GM21528 (cell line): ENCODE measurements around the gene AGMO.

Experiments used
- ATAC-seq: cut with Tn5 transposase; IDR thresholded peaks from one replicate; pipeline ENCODE4 v1.9.1; 2021; ENCODE audit warnings: mild to moderate bottlenecking, moderate library complexity; ENCODE audit not compliant: unreplicated experiment, low FRiP score

Gene AGMO

DNA sequence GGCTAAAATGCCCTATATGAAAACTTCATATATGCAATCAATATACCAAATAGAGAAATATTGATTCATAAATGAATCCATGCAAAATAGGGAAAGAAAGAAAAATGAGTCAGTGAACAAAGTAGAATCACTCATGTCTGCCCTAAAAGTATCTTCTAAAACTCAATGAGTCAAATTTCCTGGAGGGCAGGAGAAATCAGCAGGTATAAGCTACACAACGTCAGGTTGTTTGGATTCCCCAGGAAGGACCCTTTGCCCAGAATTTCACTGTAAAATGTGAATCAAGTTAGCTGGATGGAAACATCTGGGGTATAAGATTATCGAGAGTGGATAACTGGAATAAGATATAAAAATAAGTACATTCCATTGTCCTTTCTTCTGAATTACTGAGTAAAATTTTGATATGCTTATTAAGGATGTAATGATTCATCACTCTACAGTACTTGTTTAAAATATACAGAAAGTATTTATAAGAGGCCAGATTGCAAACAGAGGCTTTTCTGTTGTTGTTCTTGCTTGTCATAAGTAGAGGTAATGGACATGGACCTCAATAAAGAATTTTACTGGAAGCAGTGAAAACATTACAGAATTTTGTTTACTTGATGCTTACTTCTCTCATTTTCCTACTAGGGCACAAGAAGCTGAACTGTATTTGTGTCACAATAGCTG lies 99.0 kb downstream of the AGMO start:
- ATAC-seq, result no peak

DNA sequence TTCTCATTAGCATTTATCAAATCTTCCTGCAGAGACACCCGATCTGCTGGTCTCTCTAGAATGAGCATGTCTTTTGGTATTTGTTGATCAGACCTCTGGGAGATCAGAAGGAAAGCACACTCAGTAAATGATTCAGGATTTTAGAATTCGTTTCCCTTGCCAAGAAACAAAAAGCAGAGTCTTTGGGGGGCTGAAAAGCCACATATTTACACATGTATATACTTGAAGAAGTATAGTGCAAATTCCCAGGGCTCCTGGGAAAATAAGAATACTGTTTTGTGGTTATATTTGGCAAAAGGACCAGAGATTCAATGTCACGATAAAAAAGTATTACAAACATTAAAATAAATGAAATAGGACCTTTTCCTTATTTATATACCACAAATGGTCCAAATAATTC lies 100.2 kb downstream of the AGMO start:
- no peak for ATAC-seq

DNA sequence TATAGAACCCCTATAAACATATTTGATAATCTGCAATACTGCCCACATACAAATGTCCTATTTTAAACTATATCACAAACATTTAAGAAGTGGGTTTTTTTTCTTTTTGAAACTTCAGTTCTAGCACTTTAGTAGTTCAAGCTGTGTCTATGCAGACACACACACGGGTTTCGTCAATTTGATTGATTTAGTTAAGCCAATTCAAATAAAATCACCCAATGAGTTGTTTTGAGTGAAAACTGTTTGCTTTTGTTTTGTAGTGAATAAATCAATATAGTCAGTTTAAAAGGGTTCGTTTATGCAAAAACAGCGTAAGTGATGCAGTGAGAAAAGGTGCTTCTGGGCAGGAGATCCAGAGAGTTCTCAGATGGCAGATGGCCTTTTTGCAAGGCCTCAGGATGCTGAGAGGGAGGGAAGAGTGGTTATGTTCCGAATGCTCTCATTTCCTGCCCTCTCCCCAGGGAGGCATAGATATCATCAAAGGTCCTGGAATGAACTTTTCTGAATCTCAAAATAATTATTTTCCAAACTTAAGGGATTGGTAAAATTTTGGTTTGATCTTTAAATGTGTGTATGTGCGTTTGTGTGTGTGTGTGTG lies 102.7 kb downstream of the AGMO start:
- no peak for ATAC-seq

DNA sequence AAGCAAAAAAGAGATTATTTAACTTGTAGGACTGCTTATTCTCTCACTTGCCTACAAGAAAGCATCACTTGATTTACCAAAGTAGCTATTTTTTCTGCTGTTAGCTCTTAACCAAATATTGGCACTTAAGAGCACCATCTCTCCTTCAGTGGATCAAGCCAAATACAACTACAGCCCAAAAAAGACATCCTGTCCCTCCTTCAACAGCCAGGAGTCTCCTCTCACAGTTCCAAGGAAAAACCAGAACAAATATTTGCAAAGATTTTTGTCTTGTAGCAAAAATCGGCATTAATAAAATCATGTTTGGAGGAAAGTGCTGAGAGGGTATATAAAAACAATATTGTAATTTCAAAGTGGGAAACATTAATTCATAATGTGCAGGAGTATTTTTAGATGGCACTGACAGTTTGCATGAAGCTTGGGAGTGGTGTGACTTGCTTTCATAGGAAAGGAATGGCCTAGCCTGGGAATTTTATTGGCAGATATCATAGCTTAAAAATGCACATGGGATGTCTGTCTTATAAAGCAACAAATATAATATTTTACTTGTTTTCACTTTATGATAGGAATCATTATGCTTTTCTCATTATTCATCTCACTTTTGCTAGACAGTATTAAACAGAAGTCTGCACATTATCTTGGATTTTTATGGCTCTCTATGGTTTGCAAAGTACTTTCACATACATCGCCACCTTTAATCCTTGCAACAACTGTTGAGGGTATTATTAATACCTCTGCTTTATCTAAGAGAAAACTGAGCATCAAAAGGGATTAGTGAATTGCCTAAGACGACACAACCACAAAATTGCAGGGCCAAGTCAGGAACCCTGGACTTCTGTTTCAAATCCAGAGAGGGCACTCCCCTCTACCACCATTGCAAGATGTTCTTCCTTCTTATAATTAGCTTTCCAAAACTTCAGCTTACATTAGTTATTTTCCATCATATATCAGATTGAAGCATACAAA lies 103.5 kb downstream of the AGMO start:
- no peak for ATAC-seq

DNA sequence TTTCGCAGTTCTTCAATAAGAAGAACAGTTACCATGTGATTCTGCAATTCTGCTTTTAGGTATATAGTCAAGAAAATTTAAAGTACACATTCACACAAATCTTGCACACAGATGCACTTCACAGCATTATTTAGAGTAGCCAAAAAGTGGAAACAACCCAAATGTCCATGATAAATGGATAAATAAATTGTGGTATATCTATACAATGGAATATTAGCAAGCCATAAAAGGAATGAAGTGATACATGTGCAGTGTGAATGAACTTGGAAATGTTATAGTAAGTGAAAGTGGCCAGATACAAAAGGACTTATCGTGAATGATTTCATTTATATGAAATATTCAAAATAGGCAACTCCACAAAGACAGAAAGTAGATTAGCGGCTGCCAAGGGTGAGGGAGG lies 109.1 kb downstream of the AGMO start:
- ATAC-seq, result no peak

DNA sequence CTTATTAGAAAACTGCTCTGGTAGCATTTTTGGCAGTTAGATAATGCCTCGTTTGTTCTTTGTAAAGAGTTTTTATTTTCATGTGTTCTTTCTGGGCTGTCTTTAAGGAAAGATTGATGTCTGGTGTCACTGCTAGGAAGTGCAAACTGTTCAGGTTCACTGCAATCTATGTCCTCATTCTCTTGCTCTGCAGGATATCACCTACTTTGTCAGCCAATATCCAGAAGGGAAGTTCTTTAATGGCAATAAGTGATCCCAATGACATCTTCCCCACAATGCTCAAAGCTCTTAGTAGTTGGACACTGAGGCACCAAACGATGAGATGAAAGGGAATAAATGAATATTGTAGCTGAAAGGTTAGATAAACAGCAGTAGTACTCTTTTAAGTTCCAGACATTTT lies 115.1 kb downstream of the AGMO start:
- no peak for ATAC-seq

DNA sequence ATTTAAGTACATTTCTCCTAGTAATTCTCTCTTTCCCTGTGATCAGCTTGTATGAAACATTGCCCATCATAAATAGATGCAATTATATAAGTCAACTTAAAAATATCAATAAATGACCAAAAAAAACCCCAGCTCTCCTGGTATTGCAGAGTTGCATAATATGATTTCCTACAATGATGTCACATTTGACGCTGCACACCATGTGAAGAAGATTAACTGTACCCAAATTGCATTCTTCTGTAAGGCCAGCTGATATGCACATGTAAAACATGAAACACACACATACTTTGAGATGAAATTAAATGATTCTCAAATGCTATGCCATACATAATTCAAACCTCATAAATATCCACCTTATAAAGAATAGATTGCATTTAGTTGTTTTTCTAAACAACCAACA lies 115.5 kb downstream of the AGMO start:
- ATAC-seq, result no peak

DNA sequence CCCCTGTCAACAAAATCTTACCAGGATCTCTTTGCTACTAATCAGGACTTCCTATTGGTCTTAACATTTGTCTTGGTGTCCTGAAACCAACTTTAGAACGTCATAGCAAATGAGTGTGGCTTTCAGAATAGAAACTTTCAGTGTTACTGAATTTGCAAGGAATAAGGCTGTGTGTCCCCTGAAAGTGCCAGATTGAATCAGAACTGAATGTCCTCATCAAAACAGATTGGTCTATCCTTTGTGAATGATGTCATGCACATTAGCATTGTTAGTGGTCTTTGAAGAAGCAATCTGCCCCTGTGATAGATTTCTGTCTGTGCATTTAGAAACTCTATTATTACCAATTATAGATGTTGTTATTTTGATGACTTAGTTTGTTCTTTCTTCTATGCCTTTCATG lies 119.9 kb downstream of the AGMO start:
- no peak for ATAC-seq

DNA sequence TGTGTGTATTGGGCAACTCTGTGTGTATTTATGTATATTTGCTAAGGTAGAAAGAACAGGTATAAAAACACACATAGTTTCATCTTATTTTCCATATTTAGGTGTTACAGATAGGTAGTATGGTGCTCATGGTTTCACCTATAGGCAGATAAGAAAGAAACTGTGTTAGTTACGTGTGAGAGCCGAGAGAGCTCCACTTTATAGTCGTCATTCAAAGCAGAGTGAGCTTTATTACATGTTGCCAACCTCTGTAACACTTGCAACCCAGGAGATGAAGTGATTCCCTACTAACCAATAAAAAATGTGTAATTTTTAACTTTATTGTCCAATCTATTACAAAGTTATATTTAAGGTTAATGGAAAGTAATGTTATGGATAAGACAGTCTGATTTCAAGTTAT lies 121.3 kb downstream of the AGMO start:
- no peak for ATAC-seq

DNA sequence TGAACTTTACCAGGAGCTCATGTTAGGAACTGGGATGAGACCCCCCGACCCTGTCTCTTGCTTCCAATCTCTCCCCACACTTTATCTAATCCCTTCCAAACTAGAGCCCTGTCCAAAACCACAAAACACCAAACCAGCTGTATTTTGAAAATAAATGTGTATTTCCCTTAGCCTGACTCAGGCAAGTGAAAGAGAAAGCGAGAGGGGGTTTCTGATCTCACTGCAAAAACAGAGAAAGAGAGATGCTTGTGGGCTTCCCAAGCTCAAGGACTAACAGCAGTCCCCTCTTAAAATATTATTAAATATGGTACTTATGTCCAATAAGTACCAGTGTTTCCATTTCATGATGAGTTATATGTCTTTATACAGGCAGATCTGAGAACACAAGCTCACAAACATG lies 122.0 kb downstream of the AGMO start:
- ATAC-seq, result no peak

DNA sequence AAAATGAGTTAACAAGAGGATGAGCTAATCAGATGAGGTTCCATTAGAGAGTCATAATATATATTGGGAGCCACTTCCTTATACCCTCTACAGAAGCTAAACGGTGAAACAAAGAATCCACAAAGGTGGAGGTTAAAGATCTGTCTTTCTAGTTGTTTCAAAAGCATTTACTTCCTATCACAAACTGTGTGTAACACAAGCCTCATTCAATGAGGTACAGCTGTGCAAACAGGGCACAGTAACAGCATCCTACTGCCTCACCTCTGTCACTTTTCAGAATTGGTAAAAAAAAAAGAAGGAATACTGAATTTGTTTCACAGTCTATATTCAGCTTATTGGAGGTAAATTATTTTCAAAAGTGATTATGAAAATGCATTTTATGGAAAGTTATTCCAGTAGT lies 128.7 kb downstream of the AGMO start:
- no peak for ATAC-seq

DNA sequence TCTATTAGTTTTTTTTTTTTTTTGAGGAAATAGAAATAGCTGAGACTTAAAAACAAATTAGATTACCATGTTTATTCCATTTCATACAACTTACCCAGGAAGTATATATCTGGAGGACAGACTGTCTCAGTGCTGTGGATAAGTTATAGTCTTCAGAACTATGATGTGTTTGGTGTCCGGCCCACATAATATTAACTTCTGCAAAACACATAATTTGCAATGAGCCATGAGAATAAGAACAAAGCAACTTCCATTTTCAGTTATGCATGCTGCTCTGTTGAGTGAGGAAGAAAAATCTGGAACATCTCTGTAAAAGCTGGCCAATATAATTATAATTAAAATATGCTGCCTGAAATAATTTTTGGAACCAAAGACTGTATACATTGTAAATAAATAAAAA lies 130.9 kb downstream of the AGMO start:
- no peak for ATAC-seq

DNA sequence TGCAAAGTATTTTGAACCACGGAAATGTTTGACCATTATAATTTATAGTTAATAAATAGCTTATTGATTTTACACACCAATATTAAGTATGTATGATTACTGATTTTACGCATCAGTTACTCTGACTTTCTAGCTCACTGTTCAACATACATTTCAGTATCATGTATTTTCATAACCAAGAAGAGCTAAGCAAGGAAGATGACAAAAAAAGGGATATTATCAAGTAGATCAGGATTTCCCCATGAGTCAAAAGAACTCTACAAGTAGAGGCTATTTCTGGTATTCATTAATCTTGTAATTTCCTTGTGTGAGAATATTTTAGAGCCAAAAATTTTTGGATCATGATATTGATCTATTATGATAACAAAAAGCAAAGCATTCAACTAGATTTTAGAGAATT lies 131.6 kb downstream of the AGMO start:
- no peak for ATAC-seq

DNA sequence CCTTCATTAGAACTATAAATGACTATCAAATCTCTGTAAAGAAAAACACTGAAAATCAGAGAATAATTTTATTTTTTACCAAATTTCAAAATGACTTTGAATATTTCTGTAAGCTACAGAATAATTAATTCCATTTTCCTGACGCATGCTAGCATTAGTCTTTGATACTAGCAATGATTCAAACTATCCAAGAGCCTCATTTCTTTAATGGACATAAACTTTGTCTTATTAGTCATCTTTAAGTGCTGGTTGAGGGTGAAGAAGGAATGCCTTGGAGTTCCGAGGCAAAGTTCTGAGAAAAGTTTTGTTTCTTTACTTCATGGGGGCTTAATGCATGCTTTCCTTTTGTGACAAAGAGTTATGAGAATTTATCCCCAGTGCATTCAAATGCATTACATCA lies 137.3 kb downstream of the AGMO start:
- no peak for ATAC-seq

DNA sequence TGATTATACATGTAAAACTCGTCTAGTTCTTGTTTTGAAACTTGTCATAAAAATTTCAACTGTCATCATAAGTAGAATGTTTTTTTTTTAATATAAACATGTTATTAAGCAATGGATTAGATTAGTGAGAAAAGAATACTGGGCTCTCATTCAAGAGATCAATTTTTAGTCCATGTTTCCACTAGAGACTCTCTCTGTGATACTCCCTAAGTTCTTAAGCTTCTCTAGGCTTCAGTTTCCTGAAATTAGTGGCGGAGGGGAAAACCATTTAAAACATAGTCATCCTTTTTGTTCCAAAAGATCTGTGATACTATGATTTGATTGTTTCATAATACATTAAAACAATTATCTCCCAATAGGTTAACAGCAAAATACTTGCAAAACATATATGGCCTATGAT lies 142.2 kb downstream of the AGMO start:
- no peak for ATAC-seq

DNA sequence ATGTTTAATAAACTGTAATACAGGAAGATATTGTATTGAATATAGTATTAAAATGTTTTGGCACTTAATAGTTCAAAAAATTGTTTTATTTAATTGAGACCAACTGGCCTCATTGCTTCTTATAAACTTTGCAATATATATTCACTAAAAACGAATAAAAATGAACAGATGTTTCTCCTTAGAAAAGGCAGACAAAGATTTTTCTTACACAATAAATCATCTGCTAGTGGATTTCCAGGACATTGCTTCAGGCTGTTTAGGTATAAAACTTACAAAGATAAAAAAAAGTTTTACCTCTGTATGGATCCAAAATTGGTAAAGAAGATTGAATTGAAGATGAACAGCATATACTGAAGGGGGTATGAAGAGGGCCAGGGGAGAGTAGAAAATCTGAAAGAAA lies 143.6 kb downstream of the AGMO start:
- ATAC-seq, result no peak

DNA sequence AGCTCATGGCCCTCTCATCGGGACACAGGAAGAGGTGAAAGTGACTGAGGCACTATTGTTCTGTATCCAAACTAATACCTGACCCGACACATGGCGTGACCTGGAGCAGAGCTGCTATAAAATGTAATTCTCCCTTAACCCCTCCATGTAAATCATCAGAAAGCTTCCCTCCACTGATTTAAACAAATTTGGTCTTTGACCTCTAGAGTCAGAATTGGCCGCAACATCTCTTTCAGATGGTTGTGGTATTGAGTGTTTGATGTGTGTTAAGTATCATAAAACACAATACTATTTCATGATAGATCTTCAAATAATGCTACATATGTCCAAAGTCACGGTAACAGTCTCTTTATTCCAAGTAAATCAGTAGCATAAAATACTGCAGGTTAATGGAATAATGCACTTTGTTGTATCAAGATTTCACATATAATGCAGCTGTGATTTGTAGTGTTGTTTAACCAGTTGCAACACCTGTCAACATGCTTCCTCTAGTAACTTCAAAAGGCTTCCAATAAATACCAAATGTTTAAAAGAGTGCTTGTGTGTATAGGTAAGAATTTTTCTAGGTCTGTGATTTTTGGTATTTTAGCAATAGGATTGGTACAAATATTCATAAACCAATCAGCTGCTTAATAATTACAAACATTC lies 144.3 kb downstream of the AGMO start:
- no peak for ATAC-seq

DNA sequence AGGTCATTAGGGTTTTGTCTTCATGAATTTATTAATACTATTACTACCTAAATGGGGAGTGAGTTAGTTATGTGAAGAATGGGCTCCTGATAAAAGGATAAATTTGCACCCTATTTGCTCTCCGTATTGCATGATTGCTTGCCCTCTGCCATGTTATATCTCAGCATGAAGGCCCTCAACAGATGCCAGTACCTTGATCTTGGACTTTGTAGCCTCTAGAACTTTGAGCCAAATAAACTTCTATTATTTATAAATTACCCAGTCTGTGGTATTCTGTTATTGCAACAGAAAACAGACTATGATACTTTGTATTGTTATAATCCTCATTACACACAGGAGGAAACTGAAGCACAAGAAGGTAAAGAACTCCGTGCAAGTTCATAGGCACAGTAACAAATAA lies 150.8 kb downstream of the AGMO start:
- no peak for ATAC-seq

DNA sequence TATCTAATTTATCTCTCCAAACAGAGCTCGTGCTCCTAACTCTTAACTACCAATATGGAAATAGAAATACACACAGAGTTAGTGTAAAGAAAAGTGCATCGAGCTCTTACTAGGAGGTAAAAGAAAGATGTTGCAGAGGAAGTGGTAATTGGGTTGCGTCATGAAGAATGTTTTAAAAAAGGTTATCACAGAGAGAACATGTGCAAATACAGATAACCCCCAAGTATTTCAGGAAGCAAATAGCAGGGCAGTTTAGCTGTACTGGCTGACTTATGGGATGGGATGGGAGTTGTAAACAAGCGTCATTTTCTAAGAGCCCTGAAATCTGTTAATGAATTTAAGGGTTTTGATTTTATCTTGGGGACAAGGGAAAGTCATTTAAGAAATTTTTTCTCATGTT lies 153.9 kb downstream of the AGMO start:
- ATAC-seq, result no peak

DNA sequence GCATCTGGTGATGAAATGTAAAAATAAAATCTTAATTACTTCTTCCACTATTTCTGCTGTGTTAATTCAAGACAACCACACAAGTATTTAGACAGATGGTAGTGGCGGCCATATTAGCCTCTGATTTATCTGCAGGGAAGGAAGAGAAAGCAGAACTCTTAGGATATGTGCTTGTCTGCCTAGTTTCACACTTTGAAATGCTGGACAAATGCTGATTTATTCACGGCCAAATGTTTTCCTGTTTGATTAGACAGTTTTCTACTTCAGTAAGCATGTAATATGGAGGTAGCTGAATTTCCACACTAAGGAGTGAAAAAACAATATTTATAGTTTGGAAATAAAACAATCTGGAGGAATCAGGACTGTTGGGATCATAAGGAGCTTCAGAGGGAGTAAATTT lies 158.1 kb downstream of the AGMO start:
- no peak for ATAC-seq

DNA sequence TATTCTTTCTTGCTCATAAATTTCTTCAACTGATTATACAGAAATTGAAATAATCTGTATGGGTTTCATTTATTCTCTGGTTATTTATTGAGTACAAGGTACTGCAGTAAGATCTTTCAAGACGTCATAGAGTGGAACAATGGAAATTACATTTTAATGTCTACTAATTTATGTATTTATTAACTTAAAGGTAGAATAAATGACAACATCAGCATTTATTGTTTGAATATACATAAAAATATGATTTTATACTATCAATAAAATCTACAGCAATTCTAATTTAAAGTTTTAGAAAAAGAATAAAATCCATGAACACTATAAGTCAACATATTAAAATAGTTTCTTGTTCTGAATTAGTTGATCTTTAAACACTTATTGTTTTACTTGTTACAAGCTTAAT lies 158.5 kb downstream of the AGMO start:
- ATAC-seq, result no peak
